ENCODE results near the gene MGAT4A.

- TF ChIP-seq, protein P1, sequence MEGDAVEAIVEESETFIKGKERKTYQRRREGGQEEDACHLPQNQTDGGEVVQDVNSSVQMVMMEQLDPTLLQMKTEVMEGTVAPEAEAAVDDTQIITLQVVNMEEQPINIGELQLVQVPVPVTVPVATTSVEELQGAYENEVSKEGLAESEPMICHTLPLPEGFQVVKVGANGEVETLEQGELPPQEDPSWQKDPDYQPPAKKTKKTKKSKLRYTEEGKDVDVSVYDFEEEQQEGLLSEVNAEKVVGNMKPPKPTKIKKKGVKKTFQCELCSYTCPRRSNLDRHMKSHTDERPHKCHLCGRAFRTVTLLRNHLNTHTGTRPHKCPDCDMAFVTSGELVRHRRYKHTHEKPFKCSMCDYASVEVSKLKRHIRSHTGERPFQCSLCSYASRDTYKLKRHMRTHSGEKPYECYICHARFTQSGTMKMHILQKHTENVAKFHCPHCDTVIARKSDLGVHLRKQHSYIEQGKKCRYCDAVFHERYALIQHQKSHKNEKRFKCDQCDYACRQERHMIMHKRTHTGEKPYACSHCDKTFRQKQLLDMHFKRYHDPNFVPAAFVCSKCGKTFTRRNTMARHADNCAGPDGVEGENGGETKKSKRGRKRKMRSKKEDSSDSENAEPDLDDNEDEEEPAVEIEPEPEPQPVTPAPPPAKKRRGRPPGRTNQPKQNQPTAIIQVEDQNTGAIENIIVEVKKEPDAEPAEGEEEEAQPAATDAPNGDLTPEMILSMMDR (IDR thresholded peaks at IDR 0.05) = no peak
- TF ChIP-seq POLR2A (IDR thresholded peaks at IDR 0.05) = no peak
Observed at GRCh38 chr2:98709535-98709934, 21.4 kb downstream of the MGAT4A start.
